ENCODE results near the gene ZNF155.
A peak's percentile ranks its signal among the peaks of the same experiment; 100 is the strongest.

The ZNF155 gene

GRCh38 chr19:44003461-44004009 lies 19.5 kb downstream of the ZNF155 start:
- DNase-seq (ENCODE audit: extremely low read depth in 1 of 2, low read depth in 1 of 2): no peak

- no peak for DNase-seq (ENCODE audit: extremely low read depth in 1 of 2, low read depth in 1 of 2)
Observed at GRCh38 chr19:44005973-44006372, 22.0 kb downstream of the ZNF155 start.

GRCh38 chr19:44007473-44007872 lies 23.5 kb downstream of the ZNF155 start:
- no peak for DNase-seq (ENCODE audit: extremely low read depth in 1 of 2, low read depth in 1 of 2)

GRCh38 chr19:44010468-44010867 lies 26.5 kb downstream of the ZNF155 start:
- DNase-seq (ENCODE audit: extremely low read depth in 1 of 2, low read depth in 1 of 2): no peak

- no peak for DNase-seq (ENCODE audit: extremely low read depth in 1 of 2, low read depth in 1 of 2)
Observed at GRCh38 chr19:44019498-44019897, 35.5 kb downstream of the ZNF155 start.

GRCh38 chr19:44021221-44021620 lies 37.2 kb downstream of the ZNF155 start:
- DNase-seq (ENCODE audit: extremely low read depth in 1 of 2, low read depth in 1 of 2): no peak

GRCh38 chr19:44024900-44025216 lies 40.9 kb downstream of the ZNF155 start:
- DNase-seq (ENCODE audit: extremely low read depth in 1 of 2, low read depth in 1 of 2): no peak

GRCh38 chr19:44025217-44025936 lies 41.4 kb downstream of the ZNF155 start, which contains the start of gene ZNF222:
ZNF222 (plus strand) TSS chr19:44025379; CDS start chr19:44025437, 58 bp downstream.
- peak; percentile 54 to 59 for DNase-seq (ENCODE audit: extremely low read depth in 1 of 2, low read depth in 1 of 2)

- DNase-seq (ENCODE audit: extremely low read depth in 1 of 2, low read depth in 1 of 2): no peak
Observed at GRCh38 chr19:44026622-44027021, 42.6 kb downstream of the ZNF155 start.

GRCh38 chr19:44032001-44032610 lies 48.1 kb downstream of the ZNF155 start:
- DNase-seq (ENCODE audit: extremely low read depth in 1 of 2, low read depth in 1 of 2): no peak

- no peak for DNase-seq (ENCODE audit: extremely low read depth in 1 of 2, low read depth in 1 of 2)
Observed at GRCh38 chr19:44042147-44042546, 58.2 kb downstream of the ZNF155 start.

Data from activated CD8-positive, alpha-beta memory T cell treated with anti-CD3 and anti-CD28 coated beads for 1 hour (primary cell).